GM18907 (cell line): ENCODE results near the gene CD83.
"Not testable (repeated sequence)": the region's sequence is repeated elsewhere in the genome, so short reads cannot be mapped to it uniquely, and the experiment has no call there.

Source experiments
- ATAC-seq: cut with Tn5 transposase; IDR thresholded peaks from one replicate; pipeline ENCODE4 v1.9.1; 2021; ENCODE audit warnings: mild to moderate bottlenecking, moderate library complexity; ENCODE audit not compliant: unreplicated experiment

Gene CD83, protein sequence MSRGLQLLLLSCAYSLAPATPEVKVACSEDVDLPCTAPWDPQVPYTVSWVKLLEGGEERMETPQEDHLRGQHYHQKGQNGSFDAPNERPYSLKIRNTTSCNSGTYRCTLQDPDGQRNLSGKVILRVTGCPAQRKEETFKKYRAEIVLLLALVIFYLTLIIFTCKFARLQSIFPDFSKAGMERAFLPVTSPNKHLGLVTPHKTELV

DNA sequence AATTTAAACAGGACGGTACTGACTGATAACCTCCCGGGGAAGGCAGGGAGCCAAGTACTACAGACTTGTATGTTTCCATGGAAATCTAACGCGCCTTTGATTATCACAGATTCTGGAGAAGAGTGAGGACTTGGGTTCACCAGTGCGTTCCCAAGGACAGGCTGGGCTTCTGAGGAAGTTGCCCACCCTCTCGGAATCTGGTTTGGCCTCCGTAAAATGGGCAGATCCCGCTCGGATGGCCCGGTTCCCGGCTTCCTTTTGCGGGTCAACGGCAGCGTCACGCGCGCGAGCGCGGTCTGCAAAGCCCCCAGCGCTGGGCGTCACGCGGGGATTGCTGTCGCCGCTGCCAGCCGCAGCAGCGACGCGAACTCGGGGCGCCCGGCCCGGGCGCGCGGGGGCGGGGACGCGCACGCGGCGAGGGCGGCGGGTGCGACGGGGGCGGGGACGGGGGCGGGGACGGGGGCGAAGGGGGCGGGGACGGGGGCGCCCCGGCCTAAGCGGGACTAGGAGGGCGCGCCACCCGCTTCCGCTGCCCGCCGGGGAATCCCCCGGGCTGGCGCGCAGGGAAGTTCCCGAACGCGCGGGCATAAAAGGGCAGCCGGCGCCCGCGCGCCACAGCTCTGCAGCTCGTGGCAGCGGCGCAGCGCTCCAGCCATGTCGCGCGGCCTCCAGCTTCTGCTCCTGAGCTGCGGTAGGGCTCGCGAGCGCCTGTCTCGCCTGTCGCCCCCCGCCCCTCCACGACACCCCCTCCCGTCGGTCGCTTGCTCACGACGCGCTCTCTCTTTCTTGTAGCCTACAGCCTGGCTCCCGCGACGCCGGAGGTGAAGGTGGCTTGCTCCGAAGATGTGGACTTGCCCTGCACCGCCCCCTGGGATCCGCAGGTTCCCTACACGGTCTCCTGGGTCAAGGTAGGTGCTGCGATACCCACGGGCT lies at the start of gene CD83:
Gene CD83 (plus strand): TSS at position 615 of the 933 bp plus-strand sequence. CDS start 40 bp downstream, at position 655.
- ATAC-seq: peak; percentile 61

DNA sequence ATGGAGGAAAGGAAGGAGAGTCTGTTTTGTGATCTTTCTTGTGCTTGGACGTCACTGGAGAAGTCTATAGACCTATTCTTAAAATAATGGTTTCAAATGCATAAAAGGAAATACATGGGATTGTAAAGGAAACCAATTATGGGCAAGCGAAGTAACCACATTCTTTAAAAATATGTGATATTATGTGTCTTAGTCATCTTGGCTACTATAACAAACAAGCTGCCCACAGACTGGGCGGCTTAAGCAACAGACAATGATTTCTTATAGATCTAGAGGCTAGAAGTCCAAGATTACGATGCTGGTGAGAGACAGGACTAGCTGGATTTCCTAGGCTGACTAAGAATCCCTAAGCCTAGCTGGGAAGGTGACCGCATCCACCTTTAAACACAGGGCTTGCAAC lies 49.4 kb upstream of the CD83 start:
- ATAC-seq: no peak

DNA sequence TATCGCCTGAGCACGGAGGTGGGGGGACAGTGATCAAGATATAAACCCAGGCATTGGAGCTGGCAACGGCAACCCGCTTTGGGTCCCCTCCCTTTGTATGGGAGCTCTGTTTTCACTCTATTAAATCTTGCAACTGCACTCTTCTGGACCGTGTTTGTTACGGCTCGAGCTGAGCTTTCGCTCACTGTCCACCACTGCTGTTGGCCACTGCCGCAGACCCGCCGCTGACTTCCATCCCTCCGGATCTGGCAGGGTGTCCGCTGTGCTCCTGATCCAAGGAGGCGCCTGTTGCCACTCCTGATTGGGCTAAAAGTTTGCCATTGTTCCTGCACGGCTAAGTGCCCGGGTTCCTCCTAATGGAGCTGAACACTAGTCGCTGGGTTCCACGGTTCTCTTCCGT lies 48.9 kb upstream of the CD83 start:
- ATAC-seq: no peak

DNA sequence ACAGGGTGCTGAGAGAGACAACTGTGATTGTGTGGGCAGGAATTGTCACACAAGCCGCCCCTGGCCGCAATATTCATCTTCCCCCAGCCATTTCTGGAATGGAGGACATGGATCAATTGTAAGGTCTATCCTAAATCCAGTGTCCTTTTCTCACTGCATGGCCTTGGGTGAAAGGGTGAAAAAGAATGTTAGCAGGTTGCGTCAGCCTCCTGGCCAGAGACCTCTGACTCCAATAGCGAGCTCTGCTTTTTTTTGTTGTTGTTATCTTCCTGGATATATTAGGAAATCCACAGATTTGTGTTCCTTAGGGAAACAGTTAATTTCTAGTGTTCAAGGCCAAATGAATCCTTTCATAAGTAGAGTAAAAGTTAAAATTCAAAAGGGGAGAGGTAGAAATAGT lies 47.1 kb upstream of the CD83 start:
- no peak for ATAC-seq

DNA sequence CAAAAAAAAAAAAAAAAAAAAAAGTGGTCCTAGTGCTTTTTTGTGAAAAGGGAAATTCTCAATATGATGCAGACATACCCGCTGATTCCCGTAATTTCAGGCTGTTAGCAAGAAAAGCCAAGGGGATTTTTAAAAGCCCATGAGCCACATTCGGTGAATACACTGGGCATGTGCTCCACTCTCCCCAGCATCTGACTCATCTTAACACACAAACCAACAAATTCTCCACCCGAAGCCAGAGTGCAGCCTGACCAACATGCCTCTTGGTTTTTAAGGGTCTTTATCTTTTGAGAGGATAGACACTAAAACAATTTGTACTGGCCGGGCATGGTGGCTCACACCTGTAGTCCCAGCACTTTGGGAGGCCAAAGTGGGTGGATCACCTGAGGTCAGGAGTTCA lies 45.5 kb upstream of the CD83 start:
- ATAC-seq: peak; percentile 26

DNA sequence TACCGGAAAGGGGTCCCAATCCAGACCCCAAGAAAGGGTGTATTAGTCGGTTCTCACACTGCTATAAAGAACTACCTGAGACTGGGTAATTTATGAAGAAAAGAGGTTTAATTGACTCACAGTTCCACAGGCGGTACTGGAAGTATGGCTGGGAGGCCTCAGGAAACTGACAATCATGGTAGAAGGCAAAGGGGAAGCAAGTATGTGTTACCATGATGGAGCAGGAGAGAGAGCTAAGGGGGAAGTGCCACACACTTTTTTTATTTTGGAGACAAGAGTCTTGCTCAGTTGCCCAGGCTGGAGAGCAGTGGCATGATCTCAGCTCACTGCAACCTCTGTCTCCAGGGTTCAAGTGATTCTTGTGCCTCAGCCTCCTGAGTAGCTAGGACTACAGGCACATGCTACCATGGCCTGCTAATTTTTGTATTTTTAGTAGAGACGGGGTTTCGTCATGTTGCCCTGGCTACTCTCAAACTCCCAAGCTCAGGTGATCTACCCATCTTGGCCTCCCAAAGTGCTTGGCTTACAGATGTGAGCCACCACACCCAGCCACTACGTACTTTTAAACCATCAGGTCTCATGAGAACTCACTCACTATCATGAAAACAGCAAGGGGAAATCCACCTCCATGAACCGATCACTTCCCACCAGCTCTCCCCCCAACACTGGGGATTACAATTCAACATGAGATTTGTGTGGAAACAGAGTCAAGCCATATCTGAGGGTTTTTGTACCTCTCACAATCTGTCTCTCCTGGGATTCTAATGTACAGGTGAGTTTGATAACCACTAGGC lies 43.8 kb upstream of the CD83 start:
- ATAC-seq: not testable (repeated sequence)

DNA sequence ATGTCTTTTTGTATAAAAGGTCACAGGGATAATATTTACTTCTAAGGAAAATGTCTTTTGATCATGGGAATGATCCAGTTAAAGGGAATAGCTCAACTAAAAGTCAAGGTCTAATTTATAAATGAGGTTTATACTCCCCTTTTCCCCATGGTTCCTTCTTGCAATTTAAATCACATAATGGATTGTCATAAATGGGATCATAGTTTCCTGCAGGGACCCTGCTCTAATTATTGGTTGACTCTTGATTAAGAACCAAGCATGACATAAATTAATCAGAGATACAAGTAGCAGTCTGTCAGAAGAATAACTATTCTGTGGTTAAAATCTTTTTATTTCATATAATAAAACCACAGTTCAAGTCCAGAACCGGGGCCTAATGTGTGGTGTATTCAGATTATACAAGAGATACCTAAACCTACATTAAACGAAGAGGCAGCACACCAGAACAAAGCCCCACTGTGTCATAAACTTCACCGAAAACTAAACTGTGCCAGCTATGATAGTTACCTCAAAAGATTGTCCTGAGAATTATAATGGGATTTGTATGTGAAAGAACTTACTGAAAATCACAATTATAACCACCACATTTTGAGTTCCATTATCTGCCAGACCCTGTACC lies 43.0 kb upstream of the CD83 start:
- no peak for ATAC-seq

DNA sequence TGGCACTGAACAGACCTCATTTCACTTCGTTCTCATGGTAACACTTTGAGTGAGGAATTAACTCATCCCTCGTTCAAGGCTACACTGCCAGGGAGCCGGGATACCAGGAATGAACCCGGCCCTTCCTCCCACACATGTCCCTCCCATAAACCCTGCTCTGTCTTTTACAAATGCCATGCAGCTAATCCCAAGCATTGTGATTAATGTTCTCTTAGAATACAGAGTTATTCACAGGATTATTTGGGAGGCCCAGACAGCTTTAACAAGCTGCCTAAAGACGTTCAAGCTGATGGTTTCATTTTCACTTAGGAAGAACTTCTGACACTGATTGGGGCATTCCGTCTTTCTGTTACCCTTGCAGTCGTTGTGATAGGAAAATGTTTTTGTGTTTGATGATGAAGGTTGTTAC lies 42.5 kb upstream of the CD83 start:
- ATAC-seq: peak; percentile 62

DNA sequence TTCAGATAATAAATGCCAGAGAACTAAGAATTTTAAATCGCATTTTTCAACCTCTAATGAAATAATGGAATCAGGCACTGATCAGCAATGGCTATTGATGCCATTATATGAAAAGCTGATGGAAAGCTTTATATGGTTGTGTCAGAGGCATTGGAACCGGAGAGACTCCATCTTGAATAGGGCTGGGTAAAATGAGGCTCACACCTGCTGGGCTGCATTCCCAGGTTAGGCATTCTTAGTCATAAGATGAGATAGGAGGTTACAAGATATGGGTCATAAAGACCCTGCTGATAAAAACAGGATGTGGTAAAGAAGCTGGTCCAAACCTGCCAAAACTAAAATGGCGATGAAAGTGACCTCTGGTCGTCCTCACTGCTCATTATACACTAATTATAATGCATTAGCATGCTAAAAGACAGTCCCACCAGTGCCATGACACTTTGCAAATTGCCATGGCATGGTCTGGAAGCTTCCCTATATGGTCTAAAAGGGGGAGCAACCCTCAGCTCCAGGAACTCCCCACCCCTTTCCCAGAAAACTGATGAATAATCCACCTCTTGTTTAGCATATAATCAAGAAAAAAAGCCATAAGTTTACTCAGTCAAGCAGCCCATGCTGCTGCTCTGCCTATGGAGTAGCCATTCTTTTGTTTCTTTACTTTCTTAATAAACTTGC lies 40.2 kb upstream of the CD83 start:
- no peak for ATAC-seq

DNA sequence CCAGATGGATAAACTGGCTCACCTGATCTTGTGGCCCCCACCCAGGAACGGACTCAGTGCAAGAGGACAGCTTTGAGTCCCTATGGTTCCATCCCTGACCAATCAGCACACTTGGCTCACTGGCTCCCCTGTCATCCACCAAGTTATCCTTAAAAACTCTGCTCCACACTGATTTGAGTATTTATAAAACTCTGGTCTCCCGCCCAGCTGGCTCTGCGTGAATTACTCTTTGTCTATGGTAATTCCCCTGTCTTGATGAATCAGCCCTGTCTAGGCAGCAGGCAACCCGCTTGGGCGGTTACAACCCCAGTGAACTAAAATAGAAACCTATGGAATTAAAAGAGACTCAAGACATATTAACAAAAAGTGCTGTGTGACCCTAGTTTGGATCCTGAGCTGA lies 38.1 kb upstream of the CD83 start:
- ATAC-seq: no peak

DNA sequence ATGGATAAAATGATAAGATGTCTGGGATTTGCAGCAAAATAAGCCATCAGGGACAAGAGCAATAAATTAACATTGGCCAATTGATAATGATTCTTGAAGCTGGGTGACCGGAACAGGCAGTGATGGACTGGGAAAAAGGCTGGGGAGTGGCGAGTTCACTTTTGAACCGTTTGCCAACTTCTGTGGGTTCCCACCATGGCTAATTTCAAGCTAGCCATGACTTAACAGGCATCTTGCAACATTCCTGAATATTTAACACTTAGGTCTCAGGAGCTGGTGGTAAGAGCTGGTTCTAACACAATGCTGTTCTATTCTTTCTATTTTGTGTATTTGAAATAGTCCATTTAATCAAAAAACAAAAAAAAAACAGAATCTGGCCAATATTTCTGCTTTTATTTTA lies 37.6 kb upstream of the CD83 start:
- no peak for ATAC-seq

DNA sequence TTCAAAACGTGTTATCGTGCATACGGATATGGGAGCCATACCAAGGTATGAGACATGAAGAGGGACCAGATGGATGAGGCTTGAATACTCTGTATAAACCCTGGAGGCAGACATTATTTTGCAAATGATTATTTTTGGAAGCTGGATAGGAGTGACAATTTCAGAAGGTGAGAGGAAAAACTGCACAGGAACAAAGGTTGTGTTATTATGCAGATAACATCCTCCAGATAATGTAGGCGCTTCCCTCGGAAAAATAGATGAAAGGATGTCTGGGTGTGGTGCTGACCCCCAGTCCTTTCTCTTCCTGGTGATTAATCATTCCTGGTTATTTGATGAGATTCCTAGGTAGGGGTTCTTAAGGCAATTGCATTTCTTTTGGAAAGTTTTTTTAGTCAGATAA lies 36.4 kb upstream of the CD83 start:
- no peak for ATAC-seq

DNA sequence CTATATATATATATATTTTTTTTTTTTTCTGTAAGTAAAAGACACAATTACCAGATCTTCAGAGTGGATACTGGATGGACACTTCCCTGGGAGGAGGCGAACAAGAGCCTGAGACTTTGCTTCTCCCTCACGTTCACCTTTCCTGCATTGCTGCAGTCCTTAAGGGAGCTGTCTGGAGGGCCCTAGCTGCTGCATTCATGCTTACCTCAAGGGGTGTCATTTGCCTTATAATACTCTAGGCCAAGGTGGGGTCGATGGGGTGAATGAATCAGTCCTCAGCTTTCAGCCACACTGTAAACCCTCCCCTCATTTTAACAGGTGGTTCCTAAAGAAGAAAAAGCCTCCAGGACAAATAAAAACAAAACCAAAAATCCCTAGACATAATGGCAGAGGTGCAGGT lies 34.8 kb upstream of the CD83 start:
- no peak for ATAC-seq

DNA sequence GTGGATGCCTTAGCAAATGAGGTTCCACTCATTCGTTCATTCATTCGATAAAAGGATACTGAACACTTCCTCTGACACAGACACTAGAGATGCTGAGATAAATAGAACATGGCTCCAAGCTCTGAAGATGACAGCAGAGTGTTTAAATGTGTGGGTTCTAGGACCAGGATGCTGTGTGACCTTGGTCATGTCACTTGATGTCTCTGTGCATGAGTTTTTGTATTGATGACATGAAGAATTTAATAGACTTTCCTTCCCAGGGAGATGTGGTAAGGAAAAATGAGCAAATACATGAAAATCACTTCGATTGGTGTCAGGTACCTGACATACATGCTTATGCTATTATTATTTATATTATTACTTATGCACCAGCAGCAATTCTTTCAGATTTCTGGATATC lies 34.3 kb upstream of the CD83 start:
- ATAC-seq: no peak

DNA sequence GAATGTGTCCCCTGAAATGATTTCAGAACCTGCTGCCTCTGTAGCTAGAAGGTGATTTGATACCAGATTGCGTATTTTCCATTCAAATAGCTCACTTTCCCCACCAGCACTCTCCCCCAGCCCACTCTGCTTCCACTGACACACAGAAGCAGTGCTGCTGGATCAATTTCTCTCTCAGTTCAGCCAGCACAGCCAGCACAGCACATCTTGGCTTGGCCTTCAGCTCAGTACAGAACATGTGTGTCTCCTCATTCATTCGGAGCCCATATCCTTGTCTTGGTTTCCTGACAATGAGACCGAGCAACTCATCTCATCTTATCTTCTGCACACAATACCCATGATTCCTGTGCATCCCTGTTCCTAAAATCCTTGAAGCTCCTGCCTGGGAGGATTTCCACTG lies 33.8 kb upstream of the CD83 start:
- ATAC-seq: no peak

DNA sequence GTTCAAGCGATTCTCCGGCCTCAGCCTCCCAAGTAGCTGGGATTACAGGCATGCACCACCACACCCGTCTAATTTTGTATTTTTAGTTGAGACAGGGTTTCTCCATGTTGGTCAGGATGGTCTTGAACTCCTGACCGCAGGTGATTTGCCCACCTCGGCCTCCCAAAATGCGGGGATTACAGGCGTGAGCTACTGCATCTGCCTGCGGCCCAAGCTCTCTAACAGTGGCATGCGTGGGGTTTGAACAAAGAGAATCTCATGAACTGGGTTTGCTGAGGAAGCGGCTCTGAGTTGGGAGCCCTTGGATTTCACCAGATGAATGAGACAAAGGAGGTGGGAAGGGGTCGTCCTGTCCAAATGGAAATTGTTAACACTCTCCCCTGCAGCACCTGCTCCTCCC lies 33.2 kb upstream of the CD83 start:
- ATAC-seq: no peak

DNA sequence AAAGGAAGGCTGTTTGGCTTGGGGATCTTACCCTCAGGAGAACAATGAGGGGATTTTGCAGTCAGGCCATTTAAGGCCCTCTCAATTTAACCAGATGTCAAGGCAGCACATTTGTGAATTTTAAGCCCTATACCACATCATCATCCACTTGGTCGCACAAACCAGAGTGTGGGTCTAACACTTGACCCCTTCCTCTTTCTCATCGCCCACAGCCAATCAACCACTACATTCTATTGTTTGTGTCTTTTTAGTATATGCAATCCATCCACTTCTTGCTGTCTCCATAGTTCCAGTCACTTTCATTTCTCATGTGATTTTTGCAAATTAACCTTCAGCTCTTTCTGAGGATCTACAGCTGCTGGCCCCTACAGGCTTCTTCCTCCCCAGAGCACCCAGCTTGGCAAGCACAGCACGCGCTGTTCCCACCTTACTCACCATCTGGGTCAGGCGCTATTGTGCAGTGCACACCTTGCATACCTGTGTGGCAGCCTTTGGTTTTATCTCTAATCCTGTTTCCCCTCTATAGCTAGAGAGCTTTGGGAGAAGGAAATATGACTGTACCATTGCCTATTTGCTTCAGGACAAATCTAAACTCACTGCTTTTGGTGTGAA lies 32.3 kb upstream of the CD83 start:
- ATAC-seq: no peak

DNA sequence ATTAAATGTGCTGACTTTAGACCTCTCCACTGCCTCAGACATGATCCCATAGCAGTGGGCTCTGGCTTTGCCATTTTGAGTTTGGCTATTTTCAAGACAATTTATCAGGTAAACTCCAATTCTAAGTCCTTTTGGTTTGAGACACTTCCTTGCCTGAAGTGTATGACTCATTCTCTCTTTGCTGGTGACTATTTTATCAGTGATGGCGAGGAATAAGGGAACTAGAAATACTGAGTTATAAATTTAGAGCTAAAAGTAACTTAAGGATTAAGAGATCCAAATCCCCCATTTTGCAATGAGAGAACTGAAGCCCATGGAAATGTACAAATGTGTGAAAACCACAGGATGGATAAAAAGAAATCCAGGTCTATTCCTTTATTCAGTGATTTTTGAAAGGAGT lies 30.9 kb upstream of the CD83 start:
- ATAC-seq: no peak

DNA sequence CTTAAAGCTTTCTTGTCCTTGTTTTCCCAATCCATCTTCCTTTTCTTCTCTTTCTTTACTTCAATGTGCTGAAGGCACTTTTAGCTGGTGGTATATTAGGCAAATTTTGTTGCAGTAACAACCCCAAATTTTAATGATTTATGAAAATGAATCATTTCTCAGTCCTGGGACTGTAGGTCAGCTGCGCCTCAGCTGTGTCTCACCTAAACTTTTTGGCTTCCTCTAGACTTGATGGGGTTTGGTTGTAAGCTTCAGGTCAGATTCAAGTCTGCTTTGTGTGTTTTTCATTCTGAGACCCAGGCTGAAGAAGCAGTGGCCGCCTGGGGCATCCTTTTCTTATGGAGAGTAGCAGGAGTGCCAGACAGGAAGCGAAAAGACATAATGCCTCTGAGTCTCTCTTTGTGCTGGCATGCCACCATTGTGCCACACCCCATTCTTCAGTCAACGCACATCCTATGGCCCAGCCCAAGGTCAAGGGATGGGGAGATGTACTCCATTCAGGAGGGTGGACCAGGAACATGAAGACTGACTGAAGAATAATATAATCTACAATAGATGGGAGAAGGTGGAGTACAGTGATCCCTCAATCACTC lies 28.9 kb upstream of the CD83 start:
- ATAC-seq: peak; percentile 57

DNA sequence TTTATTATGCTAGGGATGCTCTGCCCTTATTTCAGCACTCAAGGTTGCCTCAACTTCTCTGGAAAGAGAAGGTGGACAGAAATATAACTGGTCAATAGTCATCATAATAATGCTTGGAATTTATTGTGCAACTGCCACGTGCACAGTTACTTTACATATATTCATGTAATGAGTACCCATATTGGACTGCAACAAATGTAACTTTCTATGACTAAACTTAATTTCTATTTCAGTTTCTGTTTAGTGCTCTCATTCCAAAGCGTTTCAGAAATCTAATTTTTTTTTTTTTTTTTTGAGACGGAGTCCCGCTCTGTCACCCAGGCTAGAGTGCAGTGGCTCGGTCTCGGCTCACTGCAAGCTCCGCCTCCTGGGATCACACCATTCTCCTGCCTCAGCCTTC lies 28.3 kb upstream of the CD83 start:
- ATAC-seq: no peak
